ENCODE measurements around the gene BPHL.

- TF ChIP-seq POLR2A (IDR thresholded peaks at IDR 0.05; ENCODE audit: low read length): no peak
- no peak for TF ChIP-seq KDM5A (IDR thresholded peaks at IDR 0.05)
- no peak for TF ChIP-seq CTCF (IDR thresholded peaks at IDR 0.05)
- no peak for TF ChIP-seq CHD2 (IDR thresholded peaks at IDR 0.05; ENCODE audit: low read length, partially characterized antibody)
- no peak for TF ChIP-seq CEBPB (IDR thresholded peaks at IDR 0.05)
- TF ChIP-seq EP300 (IDR thresholded peaks at IDR 0.05): no peak
- TF ChIP-seq EHF (CRISPR knock-in tag; IDR thresholded peaks at IDR 0.05): no peak
- TF ChIP-seq RARB (CRISPR knock-in tag; IDR thresholded peaks at IDR 0.05): no peak
- TF ChIP-seq ZC3H11A (IDR thresholded peaks at IDR 0.05): no peak
These were observed 17.9 kb downstream of the BPHL start for GRCh38 chr6:3136292-3137011.

Data from A549 (cell line).